H1 (cell line): Measurements from ENCODE around the gene DNAJC24. TPM values are rescaled to one million over a fixed set of nuclear protein-coding genes. Genes with fewer than 3 reads are reported as not detected.

Experiments
- CTCF ChIP-seq, 3 experiments: IDR thresholded peaks; 1 replicate in 2 of 3; 2 replicates in 1 of 3; pipeline versions ENCODE4 v1.5.1 to v1.6.1; 2011; ENCODE audit warnings: low read length in 3 of 3, mild to moderate bottlenecking in 3 of 3, inconsistent platforms in 2 of 3, low read depth in 1 of 3, moderate library complexity in 1 of 3; ENCODE audit not compliant: insufficient read depth in 1 of 3; ENCODE audit errors: control extremely low read depth in 1 of 3
- PHF8 ChIP-seq: fragments of 200-600 bp; sonication (generic); conservative IDR thresholded peaks from 2 replicates; pipeline ENCODE4 v1.7.1; 2012; ENCODE audit warnings: low read depth, mild to moderate bottlenecking, inconsistent platforms, low read length, moderate library complexity
- SP4 ChIP-seq: IDR thresholded peaks from 2 replicates; pipeline ENCODE4 v1.6.1; 2012; ENCODE audit warnings: low read length, inconsistent platforms
- TAF7 ChIP-seq: optimal IDR thresholded peaks from 2 replicates; pipeline ENCODE3; 2011; ENCODE audit warnings: low read depth, mild to moderate bottlenecking, inconsistent platforms, low read length, moderate library complexity, borderline replicate concordance
- TCF12 ChIP-seq: IDR thresholded peaks from 2 replicates; pipeline ENCODE4 v1.6.1; 2011; ENCODE audit warnings: low read depth, mild to moderate bottlenecking, low read length
- polyA plus RNA-seq, 7 experiments: library from polyadenylated mRNA; depleted of rRNA in 3 of 7; stranded (reverse) in 5 of 7; unstranded in 2 of 7; fragments of >200 nt in 5 of 7; fragments of 200-250 nt in 2 of 7; gene quantifications; 1 replicate in 5 of 7; 2 replicates in 1 of 7; 4 replicates in 1 of 7; pipeline versions ENCODE4 v1.2.1 to v1.2.3, GENCODE V29; 2011 to 2013; ENCODE audit warnings: missing spikeins in 2 of 7, mixed read lengths in 2 of 7
- total RNA-seq: library from RNA; stranded (reverse); fragmentation: NEBNext Ultra II Directional; extraction: Animal tissue kit (Norgen Biotek cat#: 25700); gene quantifications from 2 replicates; pipeline ENCODE4 v1.2.1, GENCODE V29; 2021
- TF ChIP-seq, protein P1 (sequence below): fragments of 300-600 bp; sonication (generic); IDR thresholded peaks from 2 replicates; pipeline ENCODE4 v1.7.1; 2012; ENCODE audit warnings: low read length, moderate library complexity, mild to moderate bottlenecking, inconsistent platforms; ENCODE audit not compliant: insufficient replicate concordance
- TF ChIP-seq, protein P2 (sequence below): IDR thresholded peaks from 2 replicates; pipeline ENCODE4 v1.6.1; 2012; ENCODE audit warnings: low read length, inconsistent platforms

The DNAJC24 gene
- total and polyA plus RNA-seq, 2 of the 8 experiments (the other 6 are each of a cell fraction or from before 2014, with no cell fraction given): 7.2 to 21.1 TPM

DNA sequence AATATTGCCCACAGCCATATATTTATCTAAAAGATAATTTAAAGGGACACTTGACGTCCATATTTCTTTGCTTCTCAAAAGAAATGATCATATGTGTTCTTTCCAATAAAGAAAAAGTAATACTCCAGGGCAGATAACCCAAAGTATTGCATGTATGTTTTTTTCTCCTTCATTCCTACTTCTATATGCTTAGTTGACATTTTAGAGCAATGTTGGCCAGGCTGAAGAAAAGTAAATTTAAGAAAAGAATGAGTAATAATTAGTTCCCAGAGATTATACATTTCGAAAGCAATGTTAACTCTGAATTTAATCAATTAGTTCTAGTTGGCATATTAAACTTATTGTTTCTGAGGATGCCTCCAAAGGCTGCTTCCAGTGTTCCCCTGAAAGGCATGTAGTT is 48.2 kb downstream of the DNAJC24 start (continued):
- TF ChIP-seq, protein P1, sequence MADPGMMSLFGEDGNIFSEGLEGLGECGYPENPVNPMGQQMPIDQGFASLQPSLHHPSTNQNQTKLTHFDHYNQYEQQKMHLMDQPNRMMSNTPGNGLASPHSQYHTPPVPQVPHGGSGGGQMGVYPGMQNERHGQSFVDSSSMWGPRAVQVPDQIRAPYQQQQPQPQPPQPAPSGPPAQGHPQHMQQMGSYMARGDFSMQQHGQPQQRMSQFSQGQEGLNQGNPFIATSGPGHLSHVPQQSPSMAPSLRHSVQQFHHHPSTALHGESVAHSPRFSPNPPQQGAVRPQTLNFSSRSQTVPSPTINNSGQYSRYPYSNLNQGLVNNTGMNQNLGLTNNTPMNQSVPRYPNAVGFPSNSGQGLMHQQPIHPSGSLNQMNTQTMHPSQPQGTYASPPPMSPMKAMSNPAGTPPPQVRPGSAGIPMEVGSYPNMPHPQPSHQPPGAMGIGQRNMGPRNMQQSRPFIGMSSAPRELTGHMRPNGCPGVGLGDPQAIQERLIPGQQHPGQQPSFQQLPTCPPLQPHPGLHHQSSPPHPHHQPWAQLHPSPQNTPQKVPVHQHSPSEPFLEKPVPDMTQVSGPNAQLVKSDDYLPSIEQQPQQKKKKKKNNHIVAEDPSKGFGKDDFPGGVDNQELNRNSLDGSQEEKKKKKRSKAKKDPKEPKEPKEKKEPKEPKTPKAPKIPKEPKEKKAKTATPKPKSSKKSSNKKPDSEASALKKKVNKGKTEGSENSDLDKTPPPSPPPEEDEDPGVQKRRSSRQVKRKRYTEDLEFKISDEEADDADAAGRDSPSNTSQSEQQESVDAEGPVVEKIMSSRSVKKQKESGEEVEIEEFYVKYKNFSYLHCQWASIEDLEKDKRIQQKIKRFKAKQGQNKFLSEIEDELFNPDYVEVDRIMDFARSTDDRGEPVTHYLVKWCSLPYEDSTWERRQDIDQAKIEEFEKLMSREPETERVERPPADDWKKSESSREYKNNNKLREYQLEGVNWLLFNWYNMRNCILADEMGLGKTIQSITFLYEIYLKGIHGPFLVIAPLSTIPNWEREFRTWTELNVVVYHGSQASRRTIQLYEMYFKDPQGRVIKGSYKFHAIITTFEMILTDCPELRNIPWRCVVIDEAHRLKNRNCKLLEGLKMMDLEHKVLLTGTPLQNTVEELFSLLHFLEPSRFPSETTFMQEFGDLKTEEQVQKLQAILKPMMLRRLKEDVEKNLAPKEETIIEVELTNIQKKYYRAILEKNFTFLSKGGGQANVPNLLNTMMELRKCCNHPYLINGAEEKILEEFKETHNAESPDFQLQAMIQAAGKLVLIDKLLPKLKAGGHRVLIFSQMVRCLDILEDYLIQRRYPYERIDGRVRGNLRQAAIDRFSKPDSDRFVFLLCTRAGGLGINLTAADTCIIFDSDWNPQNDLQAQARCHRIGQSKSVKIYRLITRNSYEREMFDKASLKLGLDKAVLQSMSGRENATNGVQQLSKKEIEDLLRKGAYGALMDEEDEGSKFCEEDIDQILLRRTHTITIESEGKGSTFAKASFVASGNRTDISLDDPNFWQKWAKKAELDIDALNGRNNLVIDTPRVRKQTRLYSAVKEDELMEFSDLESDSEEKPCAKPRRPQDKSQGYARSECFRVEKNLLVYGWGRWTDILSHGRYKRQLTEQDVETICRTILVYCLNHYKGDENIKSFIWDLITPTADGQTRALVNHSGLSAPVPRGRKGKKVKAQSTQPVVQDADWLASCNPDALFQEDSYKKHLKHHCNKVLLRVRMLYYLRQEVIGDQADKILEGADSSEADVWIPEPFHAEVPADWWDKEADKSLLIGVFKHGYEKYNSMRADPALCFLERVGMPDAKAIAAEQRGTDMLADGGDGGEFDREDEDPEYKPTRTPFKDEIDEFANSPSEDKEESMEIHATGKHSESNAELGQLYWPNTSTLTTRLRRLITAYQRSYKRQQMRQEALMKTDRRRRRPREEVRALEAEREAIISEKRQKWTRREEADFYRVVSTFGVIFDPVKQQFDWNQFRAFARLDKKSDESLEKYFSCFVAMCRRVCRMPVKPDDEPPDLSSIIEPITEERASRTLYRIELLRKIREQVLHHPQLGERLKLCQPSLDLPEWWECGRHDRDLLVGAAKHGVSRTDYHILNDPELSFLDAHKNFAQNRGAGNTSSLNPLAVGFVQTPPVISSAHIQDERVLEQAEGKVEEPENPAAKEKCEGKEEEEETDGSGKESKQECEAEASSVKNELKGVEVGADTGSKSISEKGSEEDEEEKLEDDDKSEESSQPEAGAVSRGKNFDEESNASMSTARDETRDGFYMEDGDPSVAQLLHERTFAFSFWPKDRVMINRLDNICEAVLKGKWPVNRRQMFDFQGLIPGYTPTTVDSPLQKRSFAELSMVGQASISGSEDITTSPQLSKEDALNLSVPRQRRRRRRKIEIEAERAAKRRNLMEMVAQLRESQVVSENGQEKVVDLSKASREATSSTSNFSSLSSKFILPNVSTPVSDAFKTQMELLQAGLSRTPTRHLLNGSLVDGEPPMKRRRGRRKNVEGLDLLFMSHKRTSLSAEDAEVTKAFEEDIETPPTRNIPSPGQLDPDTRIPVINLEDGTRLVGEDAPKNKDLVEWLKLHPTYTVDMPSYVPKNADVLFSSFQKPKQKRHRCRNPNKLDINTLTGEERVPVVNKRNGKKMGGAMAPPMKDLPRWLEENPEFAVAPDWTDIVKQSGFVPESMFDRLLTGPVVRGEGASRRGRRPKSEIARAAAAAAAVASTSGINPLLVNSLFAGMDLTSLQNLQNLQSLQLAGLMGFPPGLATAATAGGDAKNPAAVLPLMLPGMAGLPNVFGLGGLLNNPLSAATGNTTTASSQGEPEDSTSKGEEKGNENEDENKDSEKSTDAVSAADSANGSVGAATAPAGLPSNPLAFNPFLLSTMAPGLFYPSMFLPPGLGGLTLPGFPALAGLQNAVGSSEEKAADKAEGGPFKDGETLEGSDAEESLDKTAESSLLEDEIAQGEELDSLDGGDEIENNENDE: no peak
- no peak for TF ChIP-seq PHF8
- TF ChIP-seq TCF12: no peak
- TF ChIP-seq, protein P2, sequence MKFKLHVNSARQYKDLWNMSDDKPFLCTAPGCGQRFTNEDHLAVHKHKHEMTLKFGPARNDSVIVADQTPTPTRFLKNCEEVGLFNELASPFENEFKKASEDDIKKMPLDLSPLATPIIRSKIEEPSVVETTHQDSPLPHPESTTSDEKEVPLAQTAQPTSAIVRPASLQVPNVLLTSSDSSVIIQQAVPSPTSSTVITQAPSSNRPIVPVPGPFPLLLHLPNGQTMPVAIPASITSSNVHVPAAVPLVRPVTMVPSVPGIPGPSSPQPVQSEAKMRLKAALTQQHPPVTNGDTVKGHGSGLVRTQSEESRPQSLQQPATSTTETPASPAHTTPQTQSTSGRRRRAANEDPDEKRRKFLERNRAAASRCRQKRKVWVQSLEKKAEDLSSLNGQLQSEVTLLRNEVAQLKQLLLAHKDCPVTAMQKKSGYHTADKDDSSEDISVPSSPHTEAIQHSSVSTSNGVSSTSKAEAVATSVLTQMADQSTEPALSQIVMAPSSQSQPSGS: no peak
- no peak for TF ChIP-seq TAF7
- no peak for TF ChIP-seq CTCF (IDR thresholded peaks at IDR 0.05; ENCODE audit: control extremely low read depth in 1 of 3, insufficient read depth in 1 of 3, low read depth in 1 of 3, low read length in 3 of 3)
- no peak for TF ChIP-seq SP4
